Measurements from ENCODE around the gene PLEKHN1. TPM values are rescaled to one million over a fixed set of nuclear protein-coding genes. Genes with fewer than 3 reads are reported as not detected.
"Not testable (repeated sequence)": the region's sequence is repeated elsewhere in the genome, so short reads cannot be mapped to it uniquely, and the experiment has no call there.

PLEKHN1 gene
- total RNA-seq, 2 donors from 2014 or later = 1.5 to 4.6 TPM

- H3K27ac ChIP-seq (ENCODE audit: low read depth, low read length) = no peak overlapping the region
- no peak overlapping the region for H3K9ac ChIP-seq (ENCODE audit: extremely low read depth, low read length, poor library complexity, severe bottlenecking)
- Mint-ChIP-seq H3K36me3 (ENCODE audit: low read depth) (no peaks in the 10 kb centered on the region), H3K27ac (no peak overlapping the region), H3K4me3 (no peak overlapping the region), H3K27me3 (ENCODE audit: insufficient read depth) (peaks cover 29% of the 10 kb centered on the region), H3K9me3 (no peaks in the 10 kb centered on the region), H3K4me1 (peaks cover 17% of the 10 kb centered on the region)
- no peaks in the 10 kb centered on the region for H3K27me3 ChIP-seq (ENCODE audit: control insufficient read depth, insufficient read depth, low read length, poor library complexity, severe bottlenecking)
- H3K4me1 ChIP-seq (ENCODE audit: control insufficient read depth, insufficient read depth, low read length) = peaks cover 1% of the 10 kb centered on the region
- no peak overlapping the region for H3K4me3 ChIP-seq (ENCODE audit: low read length)
- TF ChIP-seq, protein P1, sequence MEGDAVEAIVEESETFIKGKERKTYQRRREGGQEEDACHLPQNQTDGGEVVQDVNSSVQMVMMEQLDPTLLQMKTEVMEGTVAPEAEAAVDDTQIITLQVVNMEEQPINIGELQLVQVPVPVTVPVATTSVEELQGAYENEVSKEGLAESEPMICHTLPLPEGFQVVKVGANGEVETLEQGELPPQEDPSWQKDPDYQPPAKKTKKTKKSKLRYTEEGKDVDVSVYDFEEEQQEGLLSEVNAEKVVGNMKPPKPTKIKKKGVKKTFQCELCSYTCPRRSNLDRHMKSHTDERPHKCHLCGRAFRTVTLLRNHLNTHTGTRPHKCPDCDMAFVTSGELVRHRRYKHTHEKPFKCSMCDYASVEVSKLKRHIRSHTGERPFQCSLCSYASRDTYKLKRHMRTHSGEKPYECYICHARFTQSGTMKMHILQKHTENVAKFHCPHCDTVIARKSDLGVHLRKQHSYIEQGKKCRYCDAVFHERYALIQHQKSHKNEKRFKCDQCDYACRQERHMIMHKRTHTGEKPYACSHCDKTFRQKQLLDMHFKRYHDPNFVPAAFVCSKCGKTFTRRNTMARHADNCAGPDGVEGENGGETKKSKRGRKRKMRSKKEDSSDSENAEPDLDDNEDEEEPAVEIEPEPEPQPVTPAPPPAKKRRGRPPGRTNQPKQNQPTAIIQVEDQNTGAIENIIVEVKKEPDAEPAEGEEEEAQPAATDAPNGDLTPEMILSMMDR (conservative IDR thresholded peaks at IDR 0.05) = no peak
- 85 to 89% methylated on average over 13 to 14 of the region's 14 CpGs for WGBS, 2 experiments (ENCODE audit: insufficient coverage in 1 of 2, insufficient read length in 1 of 2)
- DNase-seq = peak; percentile 25
- no peaks in the 10 kb centered on the region for H3K36me3 ChIP-seq (ENCODE audit: control insufficient read depth, insufficient read depth, low read length)
- no peaks in the 10 kb centered on the region for H3K9me3 ChIP-seq (ENCODE audit: control insufficient read depth, low read length)
Measured at GRCh38 chr1:1011396-1011949, 45.2 kb downstream of the PLEKHN1 start.

DNA sequence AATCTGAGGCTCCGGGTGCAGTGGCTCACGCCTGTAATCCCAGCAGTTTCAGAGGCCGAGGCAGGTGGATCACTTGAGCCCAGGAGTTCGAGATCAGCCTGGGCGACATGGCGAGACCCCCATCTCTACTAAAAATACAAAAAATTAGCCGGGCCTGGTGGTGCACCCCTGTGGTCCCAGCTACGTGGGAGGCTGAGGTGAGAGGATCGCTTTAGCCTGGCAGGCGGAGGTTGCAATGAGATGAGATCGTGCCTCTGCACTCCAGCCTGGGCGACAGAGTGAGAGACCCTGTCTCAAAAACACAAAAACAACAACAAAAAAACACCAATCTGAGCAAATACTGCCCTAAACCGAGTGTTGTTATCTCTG is 46.4 kb downstream of the PLEKHN1 start:
- not testable (repeated sequence) for H3K4me1 ChIP-seq (ENCODE audit: control insufficient read depth, insufficient read depth, low read length); H3K9me3 ChIP-seq (ENCODE audit: control insufficient read depth, low read length); H3K36me3 ChIP-seq (ENCODE audit: control insufficient read depth, insufficient read depth, low read length); H3K27me3 ChIP-seq (ENCODE audit: control insufficient read depth, insufficient read depth, low read length, poor library complexity, severe bottlenecking); H3K36me3 Mint-ChIP-seq (ENCODE audit: low read depth); H3K27ac ChIP-seq (ENCODE audit: low read depth, low read length); H3K9me3 Mint-ChIP-seq
- Histone ChIP-seq H3K9ac (ENCODE audit: extremely low read depth, low read length, poor library complexity, severe bottlenecking) (peak overlapping the region; percentile 61), H3K4me3 (ENCODE audit: low read length) (peak overlapping the region; percentile 77)
- Mint-ChIP-seq H3K27ac (peak overlapping the region; percentile 96), H3K27me3 (ENCODE audit: insufficient read depth) (peaks cover 29% of the 10 kb centered on the region), H3K4me3 (peak overlapping the region; percentile 74), H3K4me1 (peaks cover 14% of the 10 kb centered on the region)
- 87% methylated on average over 13 of the region's 13 CpGs; no CpG with 5 or more reads in 1 of the 2 experiments for WGBS, 2 experiments (ENCODE audit: insufficient coverage in 1 of 2, insufficient read length in 1 of 2)
- peak; percentile 55 for DNase-seq

GRCh38 chr1:1013105-1013921 is 47.0 kb downstream of the PLEKHN1 start, which contains the start of gene ISG15:
Gene ISG15 (plus strand): TSS chr1:1013497. CDS start chr1:1013574, 77 bp downstream.
- H3K9me3 ChIP-seq (ENCODE audit: control insufficient read depth, low read length) = no peaks in the 10 kb centered on the region
- no peaks in the 10 kb centered on the region for H3K36me3 ChIP-seq (ENCODE audit: control insufficient read depth, insufficient read depth, low read length)
- peak; percentile 95 for DNase-seq
- H3K9ac ChIP-seq (ENCODE audit: extremely low read depth, low read length, poor library complexity, severe bottlenecking) = peak within 1 kb of the TSS; percentile 61
- Mint-ChIP-seq H3K9me3 (no peaks in the 10 kb centered on the region), H3K36me3 (ENCODE audit: low read depth) (no peaks in the 10 kb centered on the region), H3K4me1 (peaks cover 14% of the 10 kb centered on the region), H3K27ac (peak within 1 kb of the TSS; percentile 96), H3K27me3 (ENCODE audit: insufficient read depth) (peaks cover 24% of the 10 kb centered on the region), H3K4me3 (peak within 1 kb of the TSS; percentile 74)
- peak within 1 kb of the TSS; percentile 77 for H3K4me3 ChIP-seq (ENCODE audit: low read length)
- TF ChIP-seq, protein P1 (conservative IDR thresholded peaks at IDR 0.05) = no peak
- 12 to 27% methylated on average over 7 to 30 of the region's 30 CpGs for WGBS, 2 experiments (ENCODE audit: insufficient coverage in 1 of 2, insufficient read length in 1 of 2)
- H3K4me1 ChIP-seq (ENCODE audit: control insufficient read depth, insufficient read depth, low read length) = no peaks in the 10 kb centered on the region
- H3K27ac ChIP-seq (ENCODE audit: low read depth, low read length) = no peak within 1 kb of the TSS
- H3K27me3 ChIP-seq (ENCODE audit: control insufficient read depth, insufficient read depth, low read length, poor library complexity, severe bottlenecking) = no peaks in the 10 kb centered on the region
